IMR-90 (cell line): ENCODE measurements around the gene EHD4. TPM values are rescaled to one million over a fixed set of nuclear protein-coding genes. Genes with fewer than 3 reads are reported as not detected.

Experiments used
- ATAC-seq: fragments of 200-7000 bp; cut with Tn5 transposase; 2 replicates; pipeline ENCODE4 v1.9.1; 2020; ENCODE audit warnings: low read depth, mild to moderate bottlenecking, moderate library complexity
- BruUV-seq: library from RNA; stranded (reverse); fragments of 400-500 nt; replicated peaks from 2 replicates; lab custom pipeline; 2021; lab: Mats Ljungman, UMichigan
- CTCF ChIA-PET: fragments of 300-600 bp; formaldehyde crosslinking; extraction: SDS; loops from one replicate; lab custom pipeline; 2021; ENCODE audit warnings: antibody characterized with exemption; lab: Yijun Ruan, JAX
- POLR2A ChIA-PET: fragments of 300-600 bp; sonication (Branson Sonifier 250); formaldehyde crosslinking; loops from one replicate; lab custom pipeline; 2022; ENCODE audit warnings: antibody characterized with exemption; ENCODE audit not compliant: unreplicated experiment; lab: Charles Lee
- DNase-seq: peaks from one replicate; pipeline ENCODE4 v3.0.0; 2013
- H2AFZ ChIP-seq: replicated peaks from 2 replicates; pipeline ENCODE3; 2013; ENCODE audit warnings: low read length, mild to moderate bottlenecking; ENCODE audit not compliant: poor library complexity
- H2AK5ac ChIP-seq: 2 replicates; pipeline ENCODE4 v1.6.1; 2013; ENCODE audit warnings: low read depth, low read length, inconsistent platforms
- H2AK9ac ChIP-seq: replicated peaks from 2 replicates; pipeline ENCODE3; 2013; ENCODE audit warnings: mild to moderate bottlenecking, low read depth, low read length, moderate library complexity; ENCODE audit not compliant: poor library complexity
- H2BK120ac ChIP-seq: 2 replicates; pipeline ENCODE4 v1.6.1; 2013; ENCODE audit warnings: low read depth, low read length, inconsistent platforms
- H2BK15ac ChIP-seq: 3 replicates; pipeline ENCODE4 v1.6.1; 2013; ENCODE audit warnings: low read depth, low read length, inconsistent platforms
- H2BK20ac ChIP-seq: 2 replicates; pipeline ENCODE4 v1.6.1; 2013; ENCODE audit warnings: low read depth, mild to moderate bottlenecking, inconsistent platforms, low read length, moderate library complexity
- H2BK5ac ChIP-seq: 2 replicates; pipeline ENCODE4 v1.6.1; 2013; ENCODE audit warnings: mild to moderate bottlenecking, low read depth, low read length, inconsistent platforms; ENCODE audit not compliant: poor library complexity, severe bottlenecking
- H3K14ac ChIP-seq: replicated peaks from 2 replicates; pipeline ENCODE4 v1.6.1; 2013; ENCODE audit warnings: low read depth, low read length, inconsistent platforms
- H3K18ac ChIP-seq: 2 replicates; pipeline ENCODE4 v1.6.1; 2013; ENCODE audit warnings: low read depth, low read length, control low read depth
- H3K23ac ChIP-seq: 2 replicates; pipeline ENCODE4 v1.6.1; 2013; ENCODE audit warnings: low read depth, low read length, inconsistent platforms
- H3K27ac ChIP-seq: 2 replicates; pipeline ENCODE4 v1.5.1; 2013; ENCODE audit warnings: mild to moderate bottlenecking, control low read depth, low read length; ENCODE audit not compliant: insufficient read depth
- H3K27me3 ChIP-seq: 2 replicates; pipeline ENCODE4 v1.6.1; 2013; ENCODE audit warnings: low read length; ENCODE audit not compliant: control insufficient read depth, insufficient read depth
- H3K36me3 ChIP-seq: 2 replicates; pipeline ENCODE4 v1.6.1; 2013; ENCODE audit warnings: low read length, mixed read lengths; ENCODE audit not compliant: control insufficient read depth, insufficient read depth
- H3K4ac ChIP-seq: 2 replicates; pipeline ENCODE4 v1.6.1; 2013; ENCODE audit warnings: low read depth, low read length, inconsistent platforms
- H3K4me1 ChIP-seq: 2 replicates; pipeline ENCODE4 v1.6.1; 2013; ENCODE audit warnings: low read length, mixed read lengths; ENCODE audit not compliant: control insufficient read depth, insufficient read depth
- H3K4me2 ChIP-seq: 2 replicates; pipeline ENCODE4 v1.6.1; 2013; ENCODE audit warnings: low read depth, mild to moderate bottlenecking, control low read depth, low read length, moderate library complexity
- H3K4me3 ChIP-seq: 2 replicates; pipeline ENCODE4 v1.5.1; 2013; ENCODE audit warnings: low read depth, mild to moderate bottlenecking, control low read depth, low read length, moderate library complexity; ENCODE audit not compliant: insufficient read depth
- H3K56ac ChIP-seq: 2 replicates; pipeline ENCODE4 v1.6.1; 2013; ENCODE audit warnings: low read length, inconsistent platforms; ENCODE audit not compliant: insufficient read depth; ENCODE audit errors: extremely low read depth
- H3K79me1 ChIP-seq, 2 experiments: 2 replicates each; pipeline ENCODE4 v1.6.1; 2013; ENCODE audit warnings: low read length in 2 of 2, inconsistent platforms in 1 of 2, low read depth in 1 of 2
- H3K9ac ChIP-seq: 2 replicates; pipeline ENCODE4 v1.6.1; 2013; ENCODE audit warnings: low read depth, low read length, control low read depth
- H3K9me1 ChIP-seq: 2 replicates; pipeline ENCODE4 v1.6.1; 2013; ENCODE audit warnings: low read length, inconsistent platforms; ENCODE audit not compliant: insufficient read depth
- H3K9me3 ChIP-seq: 2 replicates; pipeline ENCODE4 v1.6.1; 2013; ENCODE audit warnings: low read length; ENCODE audit not compliant: control insufficient read depth, insufficient read depth
- H4K20me1 ChIP-seq: 2 replicates; pipeline ENCODE4 v1.6.1; 2013; ENCODE audit warnings: low read length, inconsistent platforms; ENCODE audit not compliant: insufficient read depth
- H4K5ac ChIP-seq: 2 replicates; pipeline ENCODE4 v1.6.1; 2013; ENCODE audit warnings: mild to moderate bottlenecking, low read depth, low read length, control low read depth
- H4K8ac ChIP-seq, 2 experiments: 2 replicates each; pipeline ENCODE4 v1.6.1; 2013; ENCODE audit warnings: low read depth in 2 of 2, low read length in 2 of 2, control low read depth in 1 of 2, inconsistent platforms in 1 of 2
- H4K91ac ChIP-seq: 2 replicates; pipeline ENCODE4 v1.6.1; 2013; ENCODE audit warnings: low read depth, low read length, inconsistent platforms; ENCODE audit not compliant: insufficient read depth
- CEBPB ChIP-seq: IDR thresholded peaks from 2 replicates; pipeline ENCODE4 v1.6.1; 2012; ENCODE audit warnings: low read depth, low read length, improper control_type of control experiment
- CTCF ChIP-seq: conservative IDR thresholded peaks from 2 replicates; pipeline ENCODE4 v1.5.1; 2012; ENCODE audit warnings: mild to moderate bottlenecking, low read depth, low read length, improper control_type of control experiment
- MAFK ChIP-seq: IDR thresholded peaks from 2 replicates; pipeline ENCODE4 v1.6.1; 2012; ENCODE audit warnings: low read depth, low read length, improper control_type of control experiment
- NFE2L2 ChIP-seq: fragments of 150-350 bp; IDR thresholded peaks from 2 replicates; pipeline ENCODE4 v1.6.1; 2016; ENCODE audit warnings: low read depth, mild to moderate bottlenecking, low read length
- RAD21 ChIP-seq: IDR thresholded peaks from 2 replicates; pipeline ENCODE4 v1.6.1; 2012; ENCODE audit warnings: low read length, improper control_type of control experiment
- RFX5 ChIP-seq: IDR thresholded peaks from 2 replicates; pipeline ENCODE4 v1.8.0; 2012; ENCODE audit warnings: low read depth, mild to moderate bottlenecking, low read length, moderate library complexity
- SMC3 ChIP-seq: fragments of 150-350 bp; IDR thresholded peaks from 2 replicates; pipeline ENCODE4 v1.6.1; 2016; ENCODE audit warnings: low read depth, mild to moderate bottlenecking, antibody characterized with exemption, low read length, moderate library complexity
- WGBS, 2 experiments: methylation state at CpG; one replicate each; pipeline versions ENCODE4 v1.1.5 to v1.1.7; 2013; ENCODE audit warnings: missing lambda C conversion rate in 2 of 2; ENCODE audit not compliant: insufficient read length in 1 of 2; ENCODE audit errors: extremely low coverage in 2 of 2; 5-methylcytosine and 5-hydroxymethylcytosine counted together
- dilution Hi-C: fragments of 300-500 bp; cut with HindIII; formaldehyde crosslinking; loops from one replicate; pipeline ENCODE4 v1.14.3; 2018; ENCODE audit warnings: low sequenced_read_pairs; ENCODE audit not compliant: unreplicated experiment
- in situ Hi-C: fragments of 300-500 bp; cut with MboI; formaldehyde crosslinking; loops from 3 replicates; pipeline ENCODE4 v1.14.3; 2019; ENCODE audit warnings: low sequenced_read_pairs, inconsistent platforms, mixed read lengths
- intact Hi-C: fragments of 100-400 bp; cut with micrococcal nuclease; formaldehyde crosslinking; loops from 2 replicates; pipeline ENCODE4 v1.10.0; 2022
- polyA plus RNA-seq, 3 experiments: library from polyadenylated mRNA; depleted of rRNA; stranded (reverse); fragments of >200 nt; gene quantifications; 2 replicates each; pipeline ENCODE4 v1.2.3, GENCODE V29; 2012; ENCODE audit warnings: low replicate concordance in 1 of 3
- total RNA-seq: library from RNA; depleted of rRNA; stranded (reverse); fragments of >200 nt; gene quantifications from 2 replicates; pipeline ENCODE4 v1.2.3, GENCODE V29; 2012
- TF ChIP-seq, protein P1 (sequence below): fragments of 150-350 bp; IDR thresholded peaks from 2 replicates; pipeline ENCODE4 v1.6.1; 2017; ENCODE audit warnings: mild to moderate bottlenecking, antibody characterized with exemption, low read length, low read depth

EHD4 gene
- total and polyA plus RNA-seq, 2 of the 4 experiments (the other 2 are of a cell fraction) = 21.0 to 29.0 TPM

- H4K5ac ChIP-seq = no peak overlapping the region
- ChIA-PET CTCF (interaction anchor here (0.7 to 1.2 kb wide), 5 partner anchors 9 to 73 kb away, joined by 3 to 4 read pairs (median 3); no protein-coding TSS in a partner anchor), POLR2A (no interaction called here)
- H3K18ac ChIP-seq = no peak overlapping the region
- H3K36me3 ChIP-seq = no peaks in the 10 kb centered on the region
- no peak overlapping the region for H2BK5ac ChIP-seq
- no peak overlapping the region for H3K56ac ChIP-seq
- H3K79me1 ChIP-seq = no peaks in the 10 kb centered on the region
- no peak overlapping the region for H2BK15ac ChIP-seq
- no peaks in the 10 kb centered on the region for H3K9me3 ChIP-seq
- intact Hi-C loops (loop anchor here (1.0 kb wide), 3 partner anchors 70 to 148 kb away; no protein-coding TSS in a partner anchor), dilution Hi-C loops (no loop called here), in situ Hi-C loops (no loop called here)
- no peak overlapping the region for H3K4me3 ChIP-seq
- H2AK5ac ChIP-seq = no peak overlapping the region
- H3K4me1 ChIP-seq = no peaks in the 10 kb centered on the region
- H3K14ac ChIP-seq = no peak overlapping the region
- no peak overlapping the region for H3K27ac ChIP-seq
- no peak overlapping the region for H2BK20ac ChIP-seq
- no peak overlapping the region for H4K8ac ChIP-seq
- H3K9ac ChIP-seq = no peak overlapping the region
- no peak overlapping the region for H2BK120ac ChIP-seq
- no TSS peak for BruUV-seq
- no peaks in the 10 kb centered on the region for H3K9me1 ChIP-seq
- no peak overlapping the region for H4K91ac ChIP-seq
- H3K4me2 ChIP-seq = no peak overlapping the region
- peak overlapping the region; percentile 67 for H2AFZ ChIP-seq
- peak overlapping the region; percentile 53 for H2AK9ac ChIP-seq
- 0% methylated on average over 4 of the region's 9 CpGs; no CpG with 5 or more reads in 1 of the 2 experiments for WGBS, 2 experiments
- peak; percentile 100 for ATAC-seq
- H4K20me1 ChIP-seq = no peaks in the 10 kb centered on the region
- H3K27me3 ChIP-seq = peaks cover 33% of the 10 kb centered on the region; the same call in 1 of the 2 replicates
- H3K23ac ChIP-seq = no peak overlapping the region
- DNase-seq = peak; percentile 59
- TF ChIP-seq, protein P1, sequence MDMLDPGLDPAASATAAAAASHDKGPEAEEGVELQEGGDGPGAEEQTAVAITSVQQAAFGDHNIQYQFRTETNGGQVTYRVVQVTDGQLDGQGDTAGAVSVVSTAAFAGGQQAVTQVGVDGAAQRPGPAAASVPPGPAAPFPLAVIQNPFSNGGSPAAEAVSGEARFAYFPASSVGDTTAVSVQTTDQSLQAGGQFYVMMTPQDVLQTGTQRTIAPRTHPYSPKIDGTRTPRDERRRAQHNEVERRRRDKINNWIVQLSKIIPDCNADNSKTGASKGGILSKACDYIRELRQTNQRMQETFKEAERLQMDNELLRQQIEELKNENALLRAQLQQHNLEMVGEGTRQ = no peak
- TF ChIP-seq SMC3 (peak; percentile 89), RFX5 (no peak), RAD21 (peak; percentile 97), CTCF (peak; percentile 96), CEBPB (no peak), NFE2L2 (no peak), MAFK (no peak)
- no peak overlapping the region for H3K4ac ChIP-seq
These were observed 17.4 kb upstream of the EHD4 start for GRCh38 chr15:41989573-41990242.
